Measurements from ENCODE around the gene RXRA. TPM values are rescaled to one million over a fixed set of nuclear protein-coding genes. Genes with fewer than 3 reads are reported as not detected.
A peak's percentile ranks its signal among the peaks of the same experiment; 100 is the strongest.

RXRA gene
- total RNA-seq, 1 donor from 2014 or later = 16.8 TPM

DNA sequence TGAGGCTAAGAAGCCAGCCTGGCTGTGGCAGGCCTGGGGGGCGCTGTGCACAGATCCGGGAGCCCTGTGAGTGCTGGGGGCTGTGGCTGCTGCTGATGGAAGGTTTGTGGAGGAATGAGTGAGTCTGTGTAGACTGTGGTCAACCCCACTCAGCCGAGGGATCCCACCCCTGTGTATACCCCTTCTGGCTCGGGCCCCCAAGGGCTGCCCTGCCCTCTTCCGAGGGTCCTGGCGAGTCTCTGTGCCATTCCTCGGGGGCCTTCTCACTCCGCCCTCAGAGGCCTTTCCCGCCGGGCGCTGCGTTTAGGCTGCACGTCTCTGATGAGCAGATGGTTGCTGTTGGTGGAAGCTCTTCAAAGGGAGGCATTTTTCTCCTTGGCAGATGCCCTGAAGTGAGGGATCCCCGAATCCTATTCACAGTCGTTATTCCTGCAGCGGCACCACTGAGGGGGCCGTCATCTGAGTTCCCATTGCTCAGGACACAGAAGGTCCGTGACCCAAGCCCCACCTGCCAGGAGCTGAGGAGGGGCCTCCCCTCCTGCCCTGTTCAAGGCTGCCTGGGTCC lies 94.1 kb downstream of the RXRA start:
- DNase-seq (ENCODE audit: low read depth) (no peak), FAIRE-seq (no peak)
- no peak overlapping the region for H3K4me3 ChIP-seq (ENCODE audit: low read depth, low read length)
- peaks cover 62% of the 10 kb centered on the region for H3K36me3 ChIP-seq (ENCODE audit: control insufficient read depth, insufficient read depth, low read length)
- TF ChIP-seq, protein P1, sequence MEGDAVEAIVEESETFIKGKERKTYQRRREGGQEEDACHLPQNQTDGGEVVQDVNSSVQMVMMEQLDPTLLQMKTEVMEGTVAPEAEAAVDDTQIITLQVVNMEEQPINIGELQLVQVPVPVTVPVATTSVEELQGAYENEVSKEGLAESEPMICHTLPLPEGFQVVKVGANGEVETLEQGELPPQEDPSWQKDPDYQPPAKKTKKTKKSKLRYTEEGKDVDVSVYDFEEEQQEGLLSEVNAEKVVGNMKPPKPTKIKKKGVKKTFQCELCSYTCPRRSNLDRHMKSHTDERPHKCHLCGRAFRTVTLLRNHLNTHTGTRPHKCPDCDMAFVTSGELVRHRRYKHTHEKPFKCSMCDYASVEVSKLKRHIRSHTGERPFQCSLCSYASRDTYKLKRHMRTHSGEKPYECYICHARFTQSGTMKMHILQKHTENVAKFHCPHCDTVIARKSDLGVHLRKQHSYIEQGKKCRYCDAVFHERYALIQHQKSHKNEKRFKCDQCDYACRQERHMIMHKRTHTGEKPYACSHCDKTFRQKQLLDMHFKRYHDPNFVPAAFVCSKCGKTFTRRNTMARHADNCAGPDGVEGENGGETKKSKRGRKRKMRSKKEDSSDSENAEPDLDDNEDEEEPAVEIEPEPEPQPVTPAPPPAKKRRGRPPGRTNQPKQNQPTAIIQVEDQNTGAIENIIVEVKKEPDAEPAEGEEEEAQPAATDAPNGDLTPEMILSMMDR (IDR thresholded peaks at IDR 0.05; ENCODE audit: insufficient read depth, low read length, severe bottlenecking) = no peak
- H3K27me3 ChIP-seq (ENCODE audit: control insufficient read depth, insufficient read depth, low read length) = no peaks in the 10 kb centered on the region

- Histone ChIP-seq H3K4me3 (ENCODE audit: low read depth, low read length) (no peak overlapping the region), H3K36me3 (ENCODE audit: control insufficient read depth, insufficient read depth, low read length) (peaks cover 60% of the 10 kb centered on the region), H3K27me3 (ENCODE audit: control insufficient read depth, insufficient read depth, low read length) (no peaks in the 10 kb centered on the region)
- TF ChIP-seq, protein P1 (IDR thresholded peaks at IDR 0.05; ENCODE audit: insufficient read depth, low read length, severe bottlenecking) = no peak
- DNase-seq (ENCODE audit: low read depth) (no peak), FAIRE-seq (no peak)
These were observed 94.7 kb downstream of the RXRA start for GRCh38 chr9:134420974-134421432.

- TF ChIP-seq, protein P1 (IDR thresholded peaks at IDR 0.05; ENCODE audit: insufficient read depth, low read length, severe bottlenecking) = no peak
- H3K27me3 ChIP-seq (ENCODE audit: control insufficient read depth, insufficient read depth, low read length) = no peaks in the 10 kb centered on the region
- no peak overlapping the region for H3K4me3 ChIP-seq (ENCODE audit: low read depth, low read length)
- no peak for FAIRE-seq
- no peak for DNase-seq (ENCODE audit: low read depth)
- peaks cover 55% of the 10 kb centered on the region for H3K36me3 ChIP-seq (ENCODE audit: control insufficient read depth, insufficient read depth, low read length)
These were observed 95.6 kb downstream of the RXRA start for GRCh38 chr9:134421888-134422287.

DNA sequence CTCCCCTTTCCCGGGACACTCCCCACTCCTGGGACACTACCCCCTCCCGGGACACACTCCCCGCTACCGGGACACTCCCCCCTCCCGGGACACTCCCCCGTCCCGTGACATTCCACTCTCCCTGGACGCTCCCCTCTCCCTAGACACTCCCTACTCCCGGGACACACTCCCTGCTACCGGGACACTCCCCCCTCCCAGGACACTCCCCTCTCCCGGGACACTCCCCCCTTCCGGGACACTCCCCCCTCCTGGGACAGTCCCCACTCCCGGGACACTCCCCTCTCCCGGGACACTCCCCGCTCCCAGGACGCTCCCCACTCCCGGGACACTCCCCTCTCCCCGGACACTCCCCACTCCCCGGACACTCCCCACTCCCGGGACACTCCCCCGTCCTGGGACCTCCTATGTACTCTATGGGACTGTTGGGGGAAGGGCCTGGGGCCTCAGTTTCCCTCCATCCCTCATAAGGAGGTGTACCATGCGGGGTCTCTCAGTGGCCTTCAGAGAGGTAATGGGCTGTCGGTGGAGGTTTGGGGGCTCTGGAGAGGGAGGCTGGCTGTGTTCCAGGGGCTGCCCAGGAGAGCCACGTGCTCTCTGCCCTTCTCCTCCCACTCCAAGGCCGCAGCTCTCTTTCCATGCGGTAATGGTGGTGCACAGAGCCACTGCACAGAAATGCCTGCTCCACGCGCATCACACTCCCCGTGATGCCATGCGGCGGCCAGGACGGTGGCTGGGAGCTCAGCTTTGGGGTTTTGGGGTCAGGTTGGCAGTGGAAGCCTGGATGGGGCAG lies 96.2 kb downstream of the RXRA start:
- peak; percentile 72 for FAIRE-seq

DNA sequence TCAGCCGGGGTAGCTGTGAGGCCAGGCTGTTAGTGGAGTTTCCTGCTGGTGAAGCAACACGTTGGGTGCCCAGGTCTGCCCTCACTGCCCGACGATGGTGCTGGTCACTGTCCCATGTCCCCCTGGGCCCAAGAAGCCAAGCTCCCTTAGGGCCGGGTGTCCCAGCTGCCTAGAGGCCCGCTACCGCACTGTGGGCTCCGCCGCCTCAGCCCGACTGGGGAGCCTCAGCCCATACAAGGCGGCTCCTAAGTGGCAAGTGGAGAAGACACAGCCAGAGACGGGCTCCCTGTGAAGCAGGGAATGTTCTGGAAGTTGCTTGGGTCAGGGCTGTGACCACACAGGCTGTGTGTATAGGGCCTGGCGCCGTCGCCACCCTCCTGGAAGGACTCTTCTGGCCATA lies 96.9 kb downstream of the RXRA start:
- Histone ChIP-seq H3K27me3 (ENCODE audit: control insufficient read depth, insufficient read depth, low read length) (no peaks in the 10 kb centered on the region), H3K36me3 (ENCODE audit: control insufficient read depth, insufficient read depth, low read length) (peaks cover 48% of the 10 kb centered on the region), H3K4me3 (ENCODE audit: low read depth, low read length) (no peak overlapping the region)
- FAIRE-seq (no peak), DNase-seq (ENCODE audit: low read depth) (no peak)
- TF ChIP-seq, protein P1 (IDR thresholded peaks at IDR 0.05; ENCODE audit: insufficient read depth, low read length, severe bottlenecking) = no peak

More for the DNA sequence above, 96.2 kb downstream of the RXRA start:
- DNase-seq (ENCODE audit: low read depth) = peak; percentile 32
- no peaks in the 10 kb centered on the region for H3K27me3 ChIP-seq (ENCODE audit: control insufficient read depth, insufficient read depth, low read length)
- peaks cover 51% of the 10 kb centered on the region for H3K36me3 ChIP-seq (ENCODE audit: control insufficient read depth, insufficient read depth, low read length)
- no peak overlapping the region for H3K4me3 ChIP-seq (ENCODE audit: low read depth, low read length)
- TF ChIP-seq, protein P1 (IDR thresholded peaks at IDR 0.05; ENCODE audit: insufficient read depth, low read length, severe bottlenecking) = no peak

Measured in bronchial epithelial cell (primary cell).